Measurements from ENCODE around the gene ALDH1B1. TPM values are rescaled to one million over a fixed set of nuclear protein-coding genes. Genes with fewer than 3 reads are reported as not detected.

ALDH1B1 gene
- polyA plus RNA-seq, 1 of the 3 experiments (the other 2 are of a cell fraction): 16.5 TPM

GRCh38 chr9:38405785-38406184 is 13.3 kb downstream of the ALDH1B1 start:
- Histone ChIP-seq H4K20me1 (ENCODE audit: insufficient read depth) (no peaks in the 10 kb centered on the region), H2AFZ (ENCODE audit: low read depth) (no peak overlapping the region), H3K79me2 (ENCODE audit: insufficient read depth) (no peaks in the 10 kb centered on the region), H3K4me2 (no peak overlapping the region), H3K9me2 (no peaks in the 10 kb centered on the region), H3F3A (replicated peaks; ENCODE audit: insufficient read depth) (no peaks in the 10 kb centered on the region), H3K27ac (ENCODE audit: low read depth in 2 of 2, low read length in 1 of 2) (no peak overlapping the region), H3K4me3 (ENCODE audit: low read depth in 2 of 2, low read length in 1 of 2) (no peak overlapping the region), H3K9ac (no peak overlapping the region), H3K9me3 (no peaks in the 10 kb centered on the region), H3K4me1 (ENCODE audit: control insufficient read depth in 1 of 2, insufficient read depth in 2 of 2, low read depth in 1 of 2, low read length in 1 of 2) (peaks cover 0 to 5% of the 10 kb centered on the region in 2 experiments; a peak in 1 of 4 replicates), H3K36me3 (replicated peaks in 1 of 2; ENCODE audit: control insufficient read depth in 1 of 2, insufficient read depth in 2 of 2, low read length in 1 of 2) (no peaks in the 10 kb centered on the region), H3K27me3 (ENCODE audit: insufficient read depth) (peaks cover 4% of the 10 kb centered on the region; the same call in 1 of the 2 replicates)
- 72% methylated on average over 3 of the region's 3 CpGs for WGBS (ENCODE audit: low lambda C conversion rate)
- no peak for DNase-seq
- CTCF ChIA-PET: interaction anchor here (5.0 kb wide), 1 partner anchor 11 kb away, joined by 31 read pairs; no protein-coding TSS in a partner anchor
- TF ChIP-seq YY1 (IDR thresholded peaks at IDR 0.05; ENCODE audit: low read depth) (no peak), USF1 (IDR thresholded peaks at IDR 0.05; ENCODE audit: borderline replicate concordance, low read depth) (no peak), NRF1 (IDR thresholded peaks at IDR 0.05; ENCODE audit: low read depth, low read length) (no peak), REST (IDR thresholded peaks at IDR 0.05; ENCODE audit: low read depth, low read length) (no peak), MEF2A (IDR thresholded peaks at IDR 0.05; ENCODE audit: borderline replicate concordance, low read depth) (no peak), TEAD4 (IDR thresholded peaks at IDR 0.05; ENCODE audit: borderline replicate concordance, insufficient read depth) (no peak), RCOR1 (IDR thresholded peaks at IDR 0.05; ENCODE audit: low read length) (no peak), POLR2AphosphoS5 (IDR thresholded peaks at IDR 0.05; ENCODE audit: low read depth, low read length) (no peak), CTCF (IDR thresholded peaks at IDR 0.05) (no peak), TCF12 (IDR thresholded peaks at IDR 0.05) (no peak), RXRA (IDR thresholded peaks at IDR 0.05; ENCODE audit: borderline replicate concordance, low read depth) (no peak), SMC3 (IDR thresholded peaks at IDR 0.05; ENCODE audit: low read depth, low read length) (no peak), NFIC (IDR thresholded peaks at IDR 0.05; ENCODE audit: borderline replicate concordance) (no peak), IRF3 (IDR thresholded peaks at IDR 0.05; ENCODE audit: low read depth, low read length) (no peak), GABPA (IDR thresholded peaks at IDR 0.05; ENCODE audit: low read depth) (no peak), PBX3 (IDR thresholded peaks at IDR 0.05) (no peak), SIN3A (IDR thresholded peaks at IDR 0.05; ENCODE audit: borderline replicate concordance, low read depth, low read length) (no peak), FOXJ3 (CRISPR knock-in tag; IDR thresholded peaks at IDR 0.05) (no peak)
- POLR2A ChIA-PET: interaction anchor here (1.3 to 2.3 kb wide), 3 partner anchors 8 to 13 kb away, joined by 3 to 6 read pairs (median 5); partner anchors contain the start of gene ALDH1B1
